GM21367 (cell line): ENCODE results near the gene TMEM54.

ENCODE experiments used
- ATAC-seq: cut with Tn5 transposase; IDR thresholded peaks from one replicate; pipeline ENCODE4 v1.9.1; 2021; ENCODE audit not compliant: unreplicated experiment

The TMEM54 gene

GRCh38 chr1:32865639-32866405 is 35.4 kb downstream of the TMEM54 start:
- ATAC-seq = no peak

GRCh38 chr1:32864375-32865019 is 36.7 kb downstream of the TMEM54 start:
- no peak for ATAC-seq

GRCh38 chr1:32863881-32864245 is 37.3 kb downstream of the TMEM54 start:
- ATAC-seq = no peak

- ATAC-seq = no peak
Observed at GRCh38 chr1:32863218-32863880, 37.8 kb downstream of the TMEM54 start.

- no peak for ATAC-seq
Observed at GRCh38 chr1:32861904-32862695, 39.1 kb downstream of the TMEM54 start.

GRCh38 chr1:32860566-32860965 is 40.6 kb downstream of the TMEM54 start:
- no peak for ATAC-seq

- no peak for ATAC-seq
Observed at GRCh38 chr1:32859915-32860314, 41.3 kb downstream of the TMEM54 start.

- ATAC-seq = no peak
Observed at GRCh38 chr1:32858791-32859190, 42.4 kb downstream of the TMEM54 start.

- ATAC-seq = no peak
Observed at GRCh38 chr1:32858136-32858535, 43.1 kb downstream of the TMEM54 start.

- no peak for ATAC-seq
Observed at GRCh38 chr1:32855861-32856617, 45.1 kb downstream of the TMEM54 start.

- ATAC-seq = no peak
Observed at GRCh38 chr1:32848354-32849063, 52.7 kb downstream of the TMEM54 start.
